ENCODE data around the gene SLC29A3. TPM values are rescaled to one million over a fixed set of nuclear protein-coding genes. Genes with fewer than 3 reads are reported as not detected.

SLC29A3 gene
- total and polyA plus RNA-seq, 10 of the 15 experiments (the other 5 are each of a cell fraction or from before 2014, with no cell fraction given), result 1.5 to 4.0 (median 2.7) TPM

DNA sequence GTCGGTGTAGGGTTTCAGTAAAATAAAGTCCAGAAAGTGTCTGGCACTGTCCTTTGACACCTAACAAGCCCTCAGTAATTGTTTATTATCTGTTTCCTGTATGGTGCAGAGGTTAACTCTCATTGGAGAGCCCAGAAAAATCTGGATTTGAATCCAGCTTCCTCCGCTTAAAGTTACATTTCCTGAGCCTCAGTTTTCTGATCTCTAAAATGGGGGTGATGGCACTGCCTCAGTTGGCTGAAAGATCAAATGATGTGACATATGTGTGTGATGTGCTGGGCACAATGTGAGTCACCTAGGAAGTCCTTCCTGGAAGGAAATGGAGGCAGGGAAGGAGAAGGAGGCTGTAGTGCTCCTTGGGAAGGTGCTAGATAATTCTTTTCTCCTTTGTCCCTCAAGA is 63.0 kb downstream of the SLC29A3 start:
- intact Hi-C loops (cut with micrococcal nuclease; ENCODE audit: unreplicated experiment), result loop anchor here (5.0 to 10.0 kb wide), 2 partner anchors 315 to 513 kb away; no protein-coding TSS in a partner anchor
- SMC1A ChIA-PET (ENCODE audit: uncharacterized antibody, unreplicated experiment), result interaction anchor here (0.6 to 18.0 kb wide), 7 partner anchors 9 to 326 kb away, joined by 3 to 249 read pairs (median 6); partner anchors contain the start of gene SLC29A3
- H3K9ac ChIP-seq (ENCODE audit: control insufficient read depth, insufficient read depth, low read length), result no peak overlapping the region
- no peak overlapping the region for H3K27ac ChIP-seq (ENCODE audit: control insufficient read depth, insufficient read depth)
- CTCF ChIA-PET, result interaction anchor here (0.9 to 17.5 kb wide), 9 partner anchors 9 to 325 kb away, joined by 3 to 359 read pairs (median 5); partner anchors contain the start of gene SLC29A3
- no TSS peak for BruUV-seq (replicated peaks)
- FAIRE-seq, result no peak
- RAD21 ChIA-PET (ENCODE audit: unreplicated experiment), result interaction anchor here (1.3 to 7.2 kb wide), 5 partner anchors 9 to 326 kb away, joined by 4 to 77 read pairs (median 10); partner anchors contain the start of gene SLC29A3
- H3K9me3 ChIP-seq (replicated peaks; ENCODE audit: control insufficient read depth, insufficient read depth, low read length), result no peaks in the 10 kb centered on the region
- whole genome bisulfite sequencing (ENCODE audit: insufficient coverage, insufficient replicate concordance, low lambda C conversion rate, missing lambda C conversion rate), result 29% methylated on average over 2 of the region's 2 CpGs
- H3K4me3 ChIP-seq, result no peak overlapping the region
- peaks cover 14% of the 10 kb centered on the region for H3K4me1 ChIP-seq (ENCODE audit: control insufficient read depth, insufficient read depth, low read length)
- H3K4me2 ChIP-seq (ENCODE audit: control insufficient read depth, insufficient read depth), result no peak overlapping the region
- H2AFZ ChIP-seq (ENCODE audit: control insufficient read depth, low read depth, low read length), result no peak overlapping the region
- no peaks in the 10 kb centered on the region for H3K79me2 ChIP-seq (ENCODE audit: control insufficient read depth, insufficient read depth, low read length)
- POLR2A ChIA-PET, result interaction anchor here (1.8 kb wide), 1 partner anchor 62 kb away, joined by 5 read pairs; the partner anchor contains the start of gene SLC29A3
- no peaks in the 10 kb centered on the region for H4K20me1 ChIP-seq (ENCODE audit: control insufficient read depth, insufficient read depth)
- no peak for ATAC-seq
- H3K27me3 ChIP-seq (replicated peaks in 1 of 2; ENCODE audit: control insufficient read depth in 2 of 2, insufficient read depth in 2 of 2, low read length in 1 of 2), result no peaks in the 10 kb centered on the region
- in situ Hi-C loops (cut with MboI), result loop anchor here (10.0 kb wide), 1 partner anchor 323 kb away; no protein-coding TSS in a partner anchor
- TF ChIP-seq DPF2 (IDR thresholded peaks at IDR 0.05), result no peak
- no peak for TF ChIP-seq CBFB (IDR thresholded peaks at IDR 0.05; ENCODE audit: low read depth)
- TF ChIP-seq, protein P1, sequence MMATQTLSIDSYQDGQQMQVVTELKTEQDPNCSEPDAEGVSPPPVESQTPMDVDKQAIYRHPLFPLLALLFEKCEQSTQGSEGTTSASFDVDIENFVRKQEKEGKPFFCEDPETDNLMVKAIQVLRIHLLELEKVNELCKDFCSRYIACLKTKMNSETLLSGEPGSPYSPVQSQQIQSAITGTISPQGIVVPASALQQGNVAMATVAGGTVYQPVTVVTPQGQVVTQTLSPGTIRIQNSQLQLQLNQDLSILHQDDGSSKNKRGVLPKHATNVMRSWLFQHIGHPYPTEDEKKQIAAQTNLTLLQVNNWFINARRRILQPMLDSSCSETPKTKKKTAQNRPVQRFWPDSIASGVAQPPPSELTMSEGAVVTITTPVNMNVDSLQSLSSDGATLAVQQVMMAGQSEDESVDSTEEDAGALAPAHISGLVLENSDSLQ (IDR thresholded peaks at IDR 0.05), result no peak
- no peaks in the 10 kb centered on the region for H3K36me3 ChIP-seq (ENCODE audit: control insufficient read depth in 2 of 2, insufficient read depth in 2 of 2, low read length in 1 of 2)
- DNase-seq (ENCODE audit: low read depth, low spot score), result no peak

DNA sequence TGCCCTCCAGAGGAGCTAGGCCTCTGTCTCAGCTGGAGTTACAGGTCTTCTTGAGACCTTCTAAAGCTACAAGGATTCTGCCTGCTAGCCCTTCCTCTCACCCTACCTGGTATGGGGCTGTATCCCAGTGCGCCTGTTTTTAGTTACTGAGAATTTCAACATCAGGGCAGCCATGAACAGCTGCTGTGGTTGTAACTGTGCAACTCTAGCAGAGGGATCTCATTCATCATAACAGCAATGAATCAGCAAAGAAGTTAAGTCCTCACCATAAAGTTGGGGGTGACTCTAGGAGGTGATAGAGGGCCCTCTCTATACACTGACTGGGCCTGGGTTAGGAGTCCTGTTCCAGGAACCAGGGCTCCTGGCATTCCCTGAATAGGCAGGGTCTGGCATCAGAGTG is 63.7 kb downstream of the SLC29A3 start:
- intact Hi-C loops (cut with micrococcal nuclease; ENCODE audit: unreplicated experiment), result loop anchor here (5.0 to 10.0 kb wide), 2 partner anchors 315 to 512 kb away; no protein-coding TSS in a partner anchor
- no peak for DNase-seq (ENCODE audit: low read depth, low spot score)
- RAD21 ChIA-PET (ENCODE audit: unreplicated experiment), result interaction anchor here (0.6 to 3.7 kb wide), 6 partner anchors 10 to 188 kb away, joined by 3 to 26 read pairs (median 8); partner anchors contain the start of gene SLC29A3
- no peaks in the 10 kb centered on the region for H3K9me3 ChIP-seq (replicated peaks; ENCODE audit: control insufficient read depth, insufficient read depth, low read length)
- WGBS (ENCODE audit: insufficient coverage, insufficient replicate concordance, low lambda C conversion rate, missing lambda C conversion rate), result 33% methylated on average over 1 of the region's 1 CpG
- H3K4me1 ChIP-seq (ENCODE audit: control insufficient read depth, insufficient read depth, low read length), result peaks cover 12% of the 10 kb centered on the region
- POLR2A ChIA-PET, result no interaction called here
- H3K27me3 ChIP-seq (replicated peaks in 1 of 2; ENCODE audit: control insufficient read depth in 2 of 2, insufficient read depth in 2 of 2, low read length in 1 of 2), result no peaks in the 10 kb centered on the region; a peak in 1 of 4 replicates
- no peak overlapping the region for H2AFZ ChIP-seq (ENCODE audit: control insufficient read depth, low read depth, low read length)
- H3K36me3 ChIP-seq (ENCODE audit: control insufficient read depth in 2 of 2, insufficient read depth in 2 of 2, low read length in 1 of 2), result no peaks in the 10 kb centered on the region
- no TSS peak for BruUV-seq (replicated peaks)
- CTCF ChIA-PET, result interaction anchor here (0.7 to 17.5 kb wide), 8 partner anchors 10 to 324 kb away, joined by 3 to 359 read pairs (median 4); partner anchors contain the start of gene SLC29A3
- H3K4me2 ChIP-seq (ENCODE audit: control insufficient read depth, insufficient read depth), result no peak overlapping the region
- SMC1A ChIA-PET (ENCODE audit: uncharacterized antibody, unreplicated experiment), result interaction anchor here (0.6 to 18.0 kb wide), 3 partner anchors 10 to 188 kb away, joined by 3 to 249 read pairs (median 12); partner anchors contain the start of gene SLC29A3
- no peak for ATAC-seq
- H3K4me3 ChIP-seq, result no peak overlapping the region
- H4K20me1 ChIP-seq (ENCODE audit: control insufficient read depth, insufficient read depth), result no peaks in the 10 kb centered on the region
- in situ Hi-C loops (cut with MboI), result loop anchor here (10.0 kb wide), 1 partner anchor 322 kb away; no protein-coding TSS in a partner anchor
- FAIRE-seq, result no peak
- no peak overlapping the region for H3K27ac ChIP-seq (ENCODE audit: control insufficient read depth, insufficient read depth)
- no peak overlapping the region for H3K9ac ChIP-seq (ENCODE audit: control insufficient read depth, insufficient read depth, low read length)
- no peaks in the 10 kb centered on the region for H3K79me2 ChIP-seq (ENCODE audit: control insufficient read depth, insufficient read depth, low read length)
- TF ChIP-seq EZH2 (IDR thresholded peaks at IDR 0.05; ENCODE audit: borderline replicate concordance, control insufficient read depth, low read depth, low read length) (no peak), SUPT20H (IDR thresholded peaks at IDR 0.05; ENCODE audit: borderline replicate concordance, control insufficient read depth, low read depth, low read length) (no peak), ZZZ3 (IDR thresholded peaks at IDR 0.05; ENCODE audit: control insufficient read depth, insufficient read length, low read depth) (no peak), SIN3A (IDR thresholded peaks at IDR 0.05; ENCODE audit: low read depth, low read length) (no peak), RBBP5 (conservative IDR thresholded peaks at IDR 0.05) (no peak), GABPA (IDR thresholded peaks at IDR 0.05; ENCODE audit: low read depth) (no peak), NRF1 (conservative IDR thresholded peaks at IDR 0.05; ENCODE audit: low read depth, low read length) (no peak), POLR2AphosphoS5 (IDR thresholded peaks at IDR 0.05; ENCODE audit: low read length) (no peak)
- TF ChIP-seq, protein P2, sequence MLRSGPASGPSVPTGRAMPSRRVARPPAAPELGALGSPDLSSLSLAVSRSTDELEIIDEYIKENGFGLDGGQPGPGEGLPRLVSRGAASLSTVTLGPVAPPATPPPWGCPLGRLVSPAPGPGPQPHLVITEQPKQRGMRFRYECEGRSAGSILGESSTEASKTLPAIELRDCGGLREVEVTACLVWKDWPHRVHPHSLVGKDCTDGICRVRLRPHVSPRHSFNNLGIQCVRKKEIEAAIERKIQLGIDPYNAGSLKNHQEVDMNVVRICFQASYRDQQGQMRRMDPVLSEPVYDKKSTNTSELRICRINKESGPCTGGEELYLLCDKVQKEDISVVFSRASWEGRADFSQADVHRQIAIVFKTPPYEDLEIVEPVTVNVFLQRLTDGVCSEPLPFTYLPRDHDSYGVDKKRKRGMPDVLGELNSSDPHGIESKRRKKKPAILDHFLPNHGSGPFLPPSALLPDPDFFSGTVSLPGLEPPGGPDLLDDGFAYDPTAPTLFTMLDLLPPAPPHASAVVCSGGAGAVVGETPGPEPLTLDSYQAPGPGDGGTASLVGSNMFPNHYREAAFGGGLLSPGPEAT (IDR thresholded peaks at IDR 0.05; ENCODE audit: low read depth), result no peak
- TF ChIP-seq, protein P3, sequence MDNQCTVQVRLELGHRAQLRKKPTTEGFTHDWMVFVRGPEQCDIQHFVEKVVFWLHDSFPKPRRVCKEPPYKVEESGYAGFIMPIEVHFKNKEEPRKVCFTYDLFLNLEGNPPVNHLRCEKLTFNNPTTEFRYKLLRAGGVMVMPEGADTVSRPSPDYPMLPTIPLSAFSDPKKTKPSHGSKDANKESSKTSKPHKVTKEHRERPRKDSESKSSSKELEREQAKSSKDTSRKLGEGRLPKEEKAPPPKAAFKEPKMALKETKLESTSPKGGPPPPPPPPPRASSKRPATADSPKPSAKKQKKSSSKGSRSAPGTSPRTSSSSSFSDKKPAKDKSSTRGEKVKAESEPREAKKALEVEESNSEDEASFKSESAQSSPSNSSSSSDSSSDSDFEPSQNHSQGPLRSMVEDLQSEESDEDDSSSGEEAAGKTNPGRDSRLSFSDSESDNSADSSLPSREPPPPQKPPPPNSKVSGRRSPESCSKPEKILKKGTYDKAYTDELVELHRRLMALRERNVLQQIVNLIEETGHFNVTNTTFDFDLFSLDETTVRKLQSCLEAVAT (IDR thresholded peaks at IDR 0.05), result no peak

All from GM12878 (cell line).